Activated T-helper 2 cell treated with anti-CD3 and anti-CD28 coated beads, Interferon-gamma antibody, Interleukin-2, Interleukin-4, amounts not matched to agents 10 μg/mL and 5 μg/mL and 100 μg/mL, durations not matched to agents 14 hours and 24 hours and 36 hours (primary cell): ENCODE measurements around the gene ABHD12B. TPM values are rescaled to one million over a fixed set of nuclear protein-coding genes. Genes with fewer than 3 reads are reported as not detected.

Experiments
- DNase-seq: peaks from one replicate; pipeline ENCODE4 v3.0.0; 2021; ENCODE audit warnings: low spot score
- H3K27ac Mint-ChIP-seq: one replicate; pipeline ENCODE4 v1.8.0; 2021; ENCODE audit warnings: mixed read lengths
- H3K27me3 Mint-ChIP-seq: one replicate; pipeline ENCODE4 v1.8.0; 2021; ENCODE audit warnings: low read depth, mixed read lengths
- H3K36me3 Mint-ChIP-seq: one replicate; pipeline ENCODE4 v1.8.0; 2021; ENCODE audit warnings: low read depth, mixed read lengths
- H3K4me1 Mint-ChIP-seq: one replicate; pipeline ENCODE4 v1.8.0; 2021; ENCODE audit warnings: low read depth, mixed read lengths
- H3K4me3 Mint-ChIP-seq: one replicate; pipeline ENCODE4 v1.8.0; 2021; ENCODE audit warnings: low read depth, mild to moderate bottlenecking, moderate library complexity, mixed read lengths
- H3K9me3 Mint-ChIP-seq: one replicate; pipeline ENCODE4 v1.8.0; 2021; ENCODE audit warnings: mixed read lengths
- intact Hi-C: fragments of 100-400 bp; cut with micrococcal nuclease; formaldehyde crosslinking; loops from one replicate; pipeline ENCODE4 v1.15.1; 2023
- total RNA-seq: library from RNA; stranded (reverse); gene quantifications from 2 replicates; pipeline ENCODE4 v1.2.3, GENCODE V29; 2022

The ABHD12B gene
- total RNA-seq, 1 donor from 2014 or later: not detected

DNA sequence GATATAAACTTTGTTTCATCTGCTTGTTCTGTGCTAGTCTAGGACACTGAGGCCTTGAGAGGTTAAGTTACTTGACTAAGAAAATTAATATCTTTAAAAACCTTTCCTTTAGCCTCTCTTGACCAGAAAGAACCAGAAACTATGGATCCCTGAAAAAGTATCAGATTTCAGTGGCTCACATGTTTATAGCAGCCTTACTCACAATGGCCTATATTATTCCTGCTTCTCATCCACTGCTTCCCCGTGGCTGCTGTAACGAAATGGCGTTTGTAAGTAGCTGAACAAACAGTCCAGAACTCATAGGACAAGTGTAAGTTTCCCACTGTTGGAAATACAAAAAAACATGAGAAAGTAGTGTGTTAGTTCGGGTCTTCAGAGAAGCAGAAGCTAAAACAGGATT is 75.6 kb downstream of the ABHD12B start:
- no peaks in the 10 kb centered on the region for H3K36me3 Mint-ChIP-seq
- peaks cover 9% of the 10 kb centered on the region for H3K4me1 Mint-ChIP-seq
- H3K4me3 Mint-ChIP-seq: no peak overlapping the region
- DNase-seq: no peak
- intact Hi-C loops: loop anchor here (5.0 kb wide), 1 partner anchor 145 kb away; no protein-coding TSS in a partner anchor
- peaks cover 18% of the 10 kb centered on the region for H3K27me3 Mint-ChIP-seq
- H3K9me3 Mint-ChIP-seq: no peaks in the 10 kb centered on the region
- H3K27ac Mint-ChIP-seq: no peak overlapping the region

DNA sequence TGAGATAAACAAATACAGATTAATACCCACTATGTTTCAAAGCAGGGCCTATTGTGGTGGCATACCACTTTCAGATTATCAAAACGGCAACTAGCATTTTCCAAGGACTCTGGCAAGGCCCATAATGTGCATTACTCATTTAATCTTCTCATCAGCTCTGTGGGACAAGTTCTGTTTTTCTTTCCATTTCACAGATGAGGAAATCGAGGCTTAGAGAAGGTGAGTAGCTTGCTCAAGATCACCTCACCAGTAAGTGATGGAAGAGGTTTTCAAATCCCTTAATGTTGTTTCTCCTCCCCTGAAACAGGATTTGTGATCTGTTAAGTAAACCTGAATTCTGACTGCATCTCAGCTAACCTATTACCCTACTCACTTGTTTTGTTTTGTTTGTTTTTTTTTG is 76.4 kb downstream of the ABHD12B start:
- no peak for DNase-seq
- peaks cover 9% of the 10 kb centered on the region for H3K4me1 Mint-ChIP-seq
- no peaks in the 10 kb centered on the region for H3K36me3 Mint-ChIP-seq
- no peak overlapping the region for H3K27ac Mint-ChIP-seq
- intact Hi-C loops: loop anchor here (5.0 kb wide), 1 partner anchor 144 kb away; no protein-coding TSS in a partner anchor
- no peaks in the 10 kb centered on the region for H3K9me3 Mint-ChIP-seq
- H3K4me3 Mint-ChIP-seq: no peak overlapping the region
- H3K27me3 Mint-ChIP-seq: peaks cover 11% of the 10 kb centered on the region

- intact Hi-C loops: no loop called here
- Mint-ChIP-seq H3K4me3 (no peak overlapping the region), H3K9me3 (no peaks in the 10 kb centered on the region), H3K27ac (no peak overlapping the region), H3K36me3 (no peaks in the 10 kb centered on the region), H3K4me1 (peaks cover 15% of the 10 kb centered on the region), H3K27me3 (peaks cover 2% of the 10 kb centered on the region)
- DNase-seq: no peak
These were observed 79.2 kb downstream of the ABHD12B start for GRCh38 chr14:50951032-50951431.

DNA sequence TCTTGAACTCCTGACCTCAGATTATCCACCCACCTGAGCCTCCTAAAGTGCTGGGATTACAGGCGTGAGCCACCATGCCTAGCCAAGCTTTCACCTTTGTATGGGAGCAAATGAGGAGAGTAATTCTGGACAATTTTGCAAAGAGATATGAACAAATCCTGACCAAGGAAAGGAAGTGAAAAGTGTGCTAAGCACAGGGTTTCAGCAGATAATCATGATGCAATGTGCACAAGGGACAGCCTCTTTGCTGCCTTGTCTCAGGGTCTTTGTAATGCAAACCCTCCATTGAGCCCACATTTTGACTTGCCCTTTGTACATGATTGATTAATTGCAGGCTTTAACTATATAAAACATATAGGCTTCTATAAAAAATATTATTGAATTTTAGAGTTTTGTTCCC is 81.6 kb downstream of the ABHD12B start:
- intact Hi-C loops: no loop called here

More for the DNA sequence above, 81.6 kb downstream of the ABHD12B start:
- no peak for DNase-seq
- Mint-ChIP-seq H3K4me1 (peaks cover 15% of the 10 kb centered on the region), H3K9me3 (no peaks in the 10 kb centered on the region), H3K27me3 (peaks cover 2% of the 10 kb centered on the region), H3K36me3 (no peaks in the 10 kb centered on the region), H3K4me3 (no peak overlapping the region), H3K27ac (no peak overlapping the region)

Other genes starting within 250 kb of the ABHD12B start
- 13.1 and 13.5 TPM in 2 replicates for gene SAV1, start 203.7 kb upstream of the ABHD12B start, total RNA-seq
- 43.0 and 45.1 TPM in 2 replicates for gene NIN, start 40.9 kb upstream of the ABHD12B start, total RNA-seq
- gene PYGL, start 72.4 kb downstream of the ABHD12B start, total RNA-seq: 1.5 and 2.1 TPM in 2 replicates
- 0.46 TPM in 2 replicates for gene TRIM9, start 223.1 kb downstream of the ABHD12B start, total RNA-seq